Measurements from ENCODE around the gene ABCA4.
A peak's percentile ranks its signal among the peaks of the same experiment; 100 is the strongest.

ABCA4 gene

DNA sequence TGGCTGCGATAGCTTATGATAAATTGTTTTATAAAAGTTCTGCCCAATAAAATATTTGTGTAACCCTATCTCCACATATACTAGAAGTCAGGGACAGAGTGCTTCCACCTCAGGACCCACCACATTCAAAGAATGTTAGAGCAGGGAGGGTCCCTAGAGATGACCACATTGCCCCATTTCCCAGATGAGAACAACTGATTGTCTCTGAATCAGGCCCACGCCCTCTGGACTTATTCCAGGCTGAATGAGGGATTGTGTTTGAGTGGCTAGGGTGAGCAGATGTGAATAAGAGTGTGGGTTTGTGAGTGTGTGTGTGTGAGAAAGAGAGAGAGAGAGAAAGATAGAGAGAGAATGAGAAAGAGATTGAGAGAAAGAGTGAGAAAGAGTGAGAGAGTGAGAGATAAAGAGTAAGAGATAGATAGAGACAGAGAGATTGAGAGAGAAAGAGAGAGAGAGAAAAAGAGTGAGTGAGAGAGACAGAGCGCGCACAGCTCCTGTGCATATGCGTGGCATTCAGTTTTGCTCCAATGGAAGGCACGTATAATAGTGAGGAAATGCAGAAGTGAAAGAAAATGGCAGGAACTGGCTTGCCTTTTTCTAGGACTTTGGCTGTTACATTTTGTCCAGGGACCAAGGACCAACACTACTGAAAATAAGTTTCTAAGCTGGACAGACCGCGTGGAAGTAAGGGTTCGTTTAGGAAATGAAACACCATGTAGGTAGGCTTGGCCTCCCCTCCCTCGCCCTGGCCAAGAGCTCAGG, 94.1 kb downstream of the ABCA4 start:
- TF ChIP-seq ZBTB7A (IDR thresholded peaks at IDR 0.05; ENCODE audit: low read depth) (no peak), REST (IDR thresholded peaks at IDR 0.05; ENCODE audit: low read depth) (no peak)

DNA sequence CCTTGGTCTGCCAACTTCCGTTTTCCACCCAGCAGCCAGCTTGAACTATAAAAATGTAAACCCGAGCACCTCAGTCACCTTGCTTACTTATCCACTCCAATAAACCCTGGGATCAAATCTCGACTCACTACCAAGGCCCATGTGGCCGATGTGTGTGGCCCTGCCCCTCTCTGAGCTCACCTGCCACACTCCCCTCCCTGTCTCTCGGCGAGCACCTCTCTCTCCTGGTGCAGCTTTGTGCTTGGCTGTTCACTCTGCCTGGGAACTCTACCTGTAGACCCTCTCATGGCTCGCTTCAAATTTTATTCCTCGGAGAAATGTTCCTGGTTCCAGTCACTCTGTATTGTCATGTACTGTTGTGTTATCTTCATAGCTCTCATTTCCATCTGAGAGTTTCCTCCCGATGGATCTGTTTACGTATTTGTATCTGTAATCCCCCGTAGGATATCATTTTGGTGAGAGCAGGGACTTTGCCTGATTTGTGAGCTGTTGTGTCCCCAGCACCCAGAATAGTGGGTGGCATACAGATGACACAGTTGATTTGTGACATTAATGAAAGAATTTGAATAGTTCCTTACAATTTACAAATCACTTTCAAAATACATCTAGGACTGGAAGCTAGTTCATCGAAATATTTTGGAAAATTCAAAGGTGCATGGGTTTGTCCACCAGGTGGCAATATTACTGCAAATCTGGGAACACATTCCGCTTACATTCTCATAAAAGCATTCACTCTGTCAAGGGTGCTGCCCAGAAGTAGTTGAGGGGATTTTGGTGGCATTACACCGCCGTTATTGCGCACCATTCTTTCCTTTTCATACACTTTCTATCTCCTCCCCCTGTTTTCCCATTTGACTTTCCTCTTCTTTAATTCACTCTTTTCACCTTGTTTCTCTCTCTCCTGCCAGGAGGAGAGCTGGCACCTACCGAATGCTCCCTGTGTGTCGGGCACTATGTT, 95.3 kb downstream of the ABCA4 start:
- TF ChIP-seq MAX (IDR thresholded peaks at IDR 0.05) (no peak), USF1 (IDR thresholded peaks at IDR 0.05) (no peak), CREB1 (IDR thresholded peaks at IDR 0.05; ENCODE audit: low read depth) (no peak), TCF12 (IDR thresholded peaks at IDR 0.05; ENCODE audit: low read depth) (no peak), CEBPB (IDR thresholded peaks at IDR 0.05) (no peak), NFIC (IDR thresholded peaks at IDR 0.05) (no peak), TEAD4 (IDR thresholded peaks at IDR 0.05) (peak; percentile 73), EGR1 (IDR thresholded peaks at IDR 0.05) (no peak), RAD21 (IDR thresholded peaks at IDR 0.05; ENCODE audit: low read depth) (peak; percentile 88)

DNA sequence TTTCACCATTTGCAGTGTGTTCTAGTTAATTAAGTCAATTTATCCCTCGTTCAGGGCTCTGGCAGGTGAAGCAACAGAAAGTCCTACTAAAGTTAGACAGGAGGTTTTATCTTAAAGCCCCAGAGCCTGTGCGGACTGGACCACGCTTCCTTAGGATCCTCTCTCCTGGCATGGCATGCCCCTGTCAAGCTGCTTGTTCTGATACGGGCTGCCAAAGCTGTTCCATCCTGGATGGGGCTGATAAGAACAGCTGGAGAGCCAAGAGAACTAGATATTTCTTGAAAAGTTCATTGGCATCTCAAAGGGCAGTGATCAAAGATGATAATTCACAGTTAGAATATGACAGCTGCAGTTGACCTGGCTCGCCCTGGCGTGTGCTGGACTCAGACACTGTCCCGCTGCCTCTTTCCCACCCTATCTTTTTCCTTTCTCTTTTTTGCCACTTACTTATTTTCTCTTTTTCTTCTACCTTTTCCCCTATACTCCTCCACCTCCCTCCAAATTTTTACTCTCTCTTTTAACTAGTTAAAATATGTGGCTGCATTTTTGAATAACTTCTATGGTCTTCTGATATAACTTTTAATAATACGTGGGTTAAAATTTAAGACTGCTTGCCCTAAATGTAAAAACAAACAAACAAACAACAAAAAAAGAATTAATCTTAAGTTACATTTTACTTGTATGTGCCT, 96.7 kb downstream of the ABCA4 start:
- TF ChIP-seq NFIC (IDR thresholded peaks at IDR 0.05), result no peak
- TF ChIP-seq EP300 (IDR thresholded peaks at IDR 0.05; ENCODE audit: borderline replicate concordance), result no peak
- no peak for TF ChIP-seq EGR1 (IDR thresholded peaks at IDR 0.05)
- TF ChIP-seq FOXM1 (IDR thresholded peaks at IDR 0.05; ENCODE audit: borderline replicate concordance, low read depth), result no peak
- no peak for TF ChIP-seq REST (IDR thresholded peaks at IDR 0.05; ENCODE audit: low read depth)

GRCh38 chr1:94022471-94023189, 98.3 kb downstream of the ABCA4 start:
- TF ChIP-seq USF1 (IDR thresholded peaks at IDR 0.05), result no peak

- peak; percentile 66 for TF ChIP-seq MAX (IDR thresholded peaks at IDR 0.05)
- TF ChIP-seq TEAD4 (IDR thresholded peaks at IDR 0.05), result peak; percentile 63
- 0 out of 2 replicates have a peak, but pooled peaks have one; percentile 32 for TF ChIP-seq TAF1 (IDR thresholded peaks at IDR 0.05; ENCODE audit: low read depth)
- peak; percentile 38 for TF ChIP-seq RAD21 (IDR thresholded peaks at IDR 0.05; ENCODE audit: low read depth)
- TF ChIP-seq TCF12 (IDR thresholded peaks at IDR 0.05; ENCODE audit: low read depth), result peak; percentile 31; the same call in 1 of the 2 replicates
- TF ChIP-seq NFIC (IDR thresholded peaks at IDR 0.05), result no peak
- no peak for TF ChIP-seq USF1 (IDR thresholded peaks at IDR 0.05)
- no peak for TF ChIP-seq EGR1 (IDR thresholded peaks at IDR 0.05)
- TF ChIP-seq EP300 (IDR thresholded peaks at IDR 0.05; ENCODE audit: borderline replicate concordance), result no peak
- TF ChIP-seq REST (IDR thresholded peaks at IDR 0.05; ENCODE audit: low read depth), result no peak
- TF ChIP-seq YY1 (IDR thresholded peaks at IDR 0.05; ENCODE audit: low read depth), result peak; percentile 71
These were observed 100.0 kb downstream of the ABCA4 start for GRCh38 chr1:94020764-94021579.
